Measurements from ENCODE around the gene CHST15. TPM values are rescaled to one million over a fixed set of nuclear protein-coding genes. Genes with fewer than 3 reads are reported as not detected.

Gene CHST15
- total RNA-seq, 1 experiment from 2014 or later = not detected

DNA sequence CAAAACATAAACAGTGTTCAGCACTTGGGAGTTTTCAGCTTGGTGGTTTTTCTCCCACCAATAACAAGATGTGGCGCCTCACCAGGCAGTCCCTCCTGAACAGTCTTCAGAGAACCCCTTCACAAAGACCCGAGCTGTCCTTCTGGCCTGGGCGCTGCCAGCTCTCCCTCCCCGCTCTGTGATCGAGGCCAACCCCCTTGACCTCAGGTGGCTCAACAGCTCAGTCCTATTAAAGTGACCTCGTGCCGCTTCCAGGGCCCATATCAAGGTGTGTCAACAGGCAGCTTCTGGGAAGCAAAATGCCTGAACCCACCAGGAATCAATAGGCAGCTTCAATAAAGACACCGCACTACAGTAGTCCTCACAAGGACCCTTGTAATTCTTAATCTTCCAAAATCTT is 63.3 kb downstream of the CHST15 start:
- no peak for DNase-seq (ENCODE audit: low spot score)

DNA sequence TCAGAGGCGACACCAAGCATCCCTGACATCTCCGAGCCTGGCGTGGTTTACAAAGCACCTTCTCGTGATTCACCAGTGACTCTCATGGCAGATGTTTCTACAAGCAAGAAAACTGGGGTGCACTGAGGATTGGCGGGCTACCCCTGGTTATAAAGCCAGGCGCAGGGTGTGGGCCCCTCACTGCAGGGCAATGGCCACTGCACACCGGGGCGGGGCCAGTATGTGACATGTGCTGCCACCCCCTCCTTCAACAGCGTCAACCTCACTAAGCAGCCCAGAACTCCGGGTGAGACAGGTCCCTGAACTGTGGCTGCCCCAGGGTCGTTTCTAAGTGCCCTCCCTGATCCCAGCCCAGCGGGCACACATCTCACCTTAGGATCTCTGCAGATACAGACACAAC is 63.8 kb downstream of the CHST15 start:
- no peak for DNase-seq (ENCODE audit: low spot score)

DNA sequence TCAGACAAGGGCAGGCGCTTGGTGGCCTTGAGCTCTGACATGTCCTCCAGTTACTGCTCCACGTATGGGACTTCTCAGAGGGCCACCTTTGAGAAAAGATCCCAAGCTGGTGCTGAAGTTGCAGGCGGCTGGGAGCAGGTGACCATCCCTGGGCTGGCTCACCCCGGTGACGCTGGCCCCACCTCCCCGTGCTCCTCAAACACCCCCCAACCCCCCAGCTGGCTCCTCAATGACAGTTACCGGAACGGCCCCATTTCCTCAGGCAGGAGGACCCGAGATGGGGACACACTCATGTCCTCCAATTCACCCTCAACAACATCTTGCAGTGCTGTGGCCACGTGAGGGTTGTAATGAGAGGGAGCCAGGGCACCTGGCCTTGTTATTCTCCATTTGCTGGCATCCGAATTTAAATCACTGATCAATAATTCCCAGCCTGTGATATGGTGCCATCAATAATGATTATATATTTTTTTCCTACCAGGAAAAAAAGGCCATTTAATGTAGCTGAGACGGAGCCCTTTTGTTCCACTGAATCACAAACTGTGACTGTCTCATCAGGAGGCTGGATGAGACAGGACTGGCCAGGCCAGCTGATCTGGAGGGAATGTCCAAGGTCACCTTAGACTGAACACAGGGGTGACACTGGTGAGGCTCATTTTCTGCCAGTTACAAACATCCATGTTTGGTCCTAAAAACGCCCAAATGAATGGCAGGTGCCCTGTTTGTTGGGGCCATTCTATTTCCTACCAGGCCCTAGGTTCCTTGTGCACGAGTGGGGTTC is 64.5 kb downstream of the CHST15 start:
- no peak for DNase-seq (ENCODE audit: low spot score)

DNA sequence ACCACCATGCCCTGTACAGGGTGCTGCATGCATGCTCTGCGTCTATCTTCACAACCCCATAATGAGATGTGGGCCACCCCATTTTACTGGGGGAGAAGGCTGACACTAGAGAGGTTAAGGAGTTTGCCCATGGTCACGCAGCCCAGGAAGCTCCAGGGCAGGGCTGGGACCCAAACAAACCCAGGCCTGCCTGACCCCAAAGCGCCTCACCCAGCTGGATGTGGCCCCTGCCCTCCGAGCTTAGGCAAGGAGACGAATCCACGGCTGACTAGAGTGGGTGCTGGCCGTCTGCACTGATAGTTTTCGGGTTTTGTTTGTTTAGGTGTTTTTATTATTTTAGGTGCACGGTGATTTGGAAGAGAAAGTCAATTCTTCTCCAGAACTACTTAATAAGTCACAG is 65.7 kb downstream of the CHST15 start:
- no peak for DNase-seq (ENCODE audit: low spot score)

DNA sequence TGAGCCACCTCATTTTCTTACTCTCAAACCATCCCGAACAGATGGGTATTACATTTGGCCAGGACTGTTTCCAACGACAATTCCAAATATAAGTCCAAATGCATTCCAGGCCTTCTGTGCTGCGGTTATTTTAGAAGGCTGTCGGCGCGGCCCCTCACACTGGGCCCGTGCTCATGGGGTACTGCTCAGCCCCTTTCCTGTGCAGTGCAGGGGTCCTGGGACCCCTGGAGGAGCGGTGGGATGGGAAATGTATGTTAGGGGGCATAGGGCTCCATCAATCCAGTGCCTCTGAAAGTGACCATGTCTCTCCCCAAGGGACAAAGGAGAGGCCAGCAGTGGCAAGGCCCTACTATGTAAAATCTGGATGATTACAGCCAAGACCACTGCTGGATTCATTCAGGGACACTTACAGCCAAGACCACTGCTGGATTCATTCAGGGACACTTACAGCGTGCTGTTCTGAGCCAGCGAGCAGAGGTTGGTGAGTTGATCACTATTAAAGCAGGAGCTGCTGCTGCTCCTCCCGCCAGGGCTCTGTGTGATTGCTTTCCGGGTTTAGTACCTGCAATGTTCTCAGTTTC is 66.3 kb downstream of the CHST15 start:
- DNase-seq (ENCODE audit: low spot score) = no peak

DNA sequence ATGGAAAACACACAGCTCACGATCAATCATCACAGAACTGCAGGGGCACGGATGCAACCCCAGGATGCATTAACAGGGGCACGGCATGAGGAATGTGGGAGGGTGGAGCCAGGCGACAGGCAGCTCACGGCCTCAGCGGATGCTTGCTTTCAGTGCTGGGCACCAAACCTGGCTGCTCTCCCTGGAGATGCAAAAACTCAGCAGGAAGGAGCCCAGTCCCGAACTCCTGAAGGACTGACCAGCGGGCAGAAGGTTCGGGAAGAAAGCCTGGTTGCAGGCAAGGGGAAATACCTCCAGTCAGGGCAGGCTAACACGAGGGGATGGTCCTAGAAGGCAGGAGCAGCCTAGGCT is 66.8 kb downstream of the CHST15 start:
- no peak for DNase-seq (ENCODE audit: low spot score)

DNA sequence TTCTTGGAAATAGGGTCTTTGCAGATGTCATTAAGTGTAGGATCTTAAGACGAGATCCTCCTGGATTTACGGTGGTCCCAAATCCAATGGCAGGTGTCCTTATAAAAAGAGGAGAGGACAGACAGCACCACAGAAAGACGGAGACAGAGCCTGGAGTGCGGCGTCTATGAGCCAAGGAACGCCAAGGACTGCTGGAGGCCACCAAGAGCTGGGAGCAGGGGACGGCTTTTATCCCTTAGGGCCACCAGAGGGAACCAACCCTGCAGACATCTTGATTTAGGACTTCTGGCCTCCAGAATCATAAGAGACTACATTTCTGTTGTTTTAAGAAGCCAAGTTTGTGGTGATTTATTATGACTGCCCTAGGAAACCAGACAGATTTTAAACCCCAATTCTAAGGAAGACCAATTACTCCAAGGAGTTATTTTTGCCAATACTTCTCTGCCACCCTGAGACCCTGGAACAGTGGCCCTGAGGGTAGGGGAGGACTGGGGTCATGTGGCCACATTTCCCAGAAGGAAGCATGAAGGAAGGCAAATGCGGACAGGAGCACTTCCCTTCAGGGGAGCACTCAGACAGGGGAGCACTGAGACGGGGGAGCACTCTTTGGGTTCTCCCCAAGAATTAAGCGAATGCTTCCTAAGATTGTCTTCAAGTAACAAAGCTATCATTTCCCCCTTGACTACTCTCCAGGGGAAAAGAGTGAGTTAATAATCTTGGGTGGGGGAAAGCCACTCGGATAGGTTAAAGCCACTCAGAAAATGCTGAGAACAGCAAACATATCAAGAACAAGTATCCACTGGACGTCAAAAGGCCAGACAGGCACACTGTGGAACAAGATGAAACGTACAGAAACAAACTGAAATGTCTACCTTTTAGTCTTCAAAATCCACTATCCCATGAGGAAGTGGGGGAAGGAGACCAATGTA is 67.5 kb downstream of the CHST15 start:
- peak; percentile 33 for DNase-seq (ENCODE audit: low spot score)

DNA sequence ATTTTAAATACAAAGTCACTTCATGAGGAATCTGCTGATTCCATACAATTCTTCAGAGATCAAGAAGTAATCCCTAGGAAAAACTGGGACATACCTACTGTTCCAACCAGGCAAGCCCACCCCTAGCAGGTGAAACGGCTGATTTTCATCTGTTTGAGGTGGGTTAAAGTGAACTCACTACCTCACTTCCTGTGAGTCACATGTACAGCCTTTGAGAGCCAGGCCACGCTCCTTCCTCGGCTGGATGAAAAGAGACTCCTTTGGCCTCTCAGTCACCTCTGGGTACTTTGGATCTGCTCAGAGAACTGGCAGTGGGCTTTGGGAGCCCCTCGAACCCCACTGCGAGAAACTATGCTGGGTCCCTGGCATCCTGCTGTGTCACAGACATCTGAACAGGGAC is 68.2 kb downstream of the CHST15 start:
- no peak for DNase-seq (ENCODE audit: low spot score)

DNA sequence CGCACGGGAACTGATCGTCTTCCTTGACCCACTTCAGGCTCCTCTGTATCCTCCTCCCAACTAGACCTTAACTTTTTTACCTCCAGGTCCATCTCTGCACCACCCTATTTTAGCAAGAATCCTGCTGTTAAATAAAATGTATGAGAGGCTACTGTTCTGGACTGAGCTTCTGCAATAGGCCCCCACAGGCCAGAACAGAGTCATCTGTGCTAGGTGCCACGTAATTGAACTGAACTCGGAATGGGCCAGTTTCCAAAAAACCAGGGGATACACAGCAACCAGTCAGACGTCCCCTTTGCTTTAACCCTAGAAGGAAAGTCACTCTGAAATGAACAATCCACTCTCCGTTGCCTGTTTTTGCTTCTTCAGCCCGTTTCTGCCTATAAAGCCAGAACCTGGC is 71.3 kb downstream of the CHST15 start:
- no peak for DNase-seq (ENCODE audit: low spot score)

DNA sequence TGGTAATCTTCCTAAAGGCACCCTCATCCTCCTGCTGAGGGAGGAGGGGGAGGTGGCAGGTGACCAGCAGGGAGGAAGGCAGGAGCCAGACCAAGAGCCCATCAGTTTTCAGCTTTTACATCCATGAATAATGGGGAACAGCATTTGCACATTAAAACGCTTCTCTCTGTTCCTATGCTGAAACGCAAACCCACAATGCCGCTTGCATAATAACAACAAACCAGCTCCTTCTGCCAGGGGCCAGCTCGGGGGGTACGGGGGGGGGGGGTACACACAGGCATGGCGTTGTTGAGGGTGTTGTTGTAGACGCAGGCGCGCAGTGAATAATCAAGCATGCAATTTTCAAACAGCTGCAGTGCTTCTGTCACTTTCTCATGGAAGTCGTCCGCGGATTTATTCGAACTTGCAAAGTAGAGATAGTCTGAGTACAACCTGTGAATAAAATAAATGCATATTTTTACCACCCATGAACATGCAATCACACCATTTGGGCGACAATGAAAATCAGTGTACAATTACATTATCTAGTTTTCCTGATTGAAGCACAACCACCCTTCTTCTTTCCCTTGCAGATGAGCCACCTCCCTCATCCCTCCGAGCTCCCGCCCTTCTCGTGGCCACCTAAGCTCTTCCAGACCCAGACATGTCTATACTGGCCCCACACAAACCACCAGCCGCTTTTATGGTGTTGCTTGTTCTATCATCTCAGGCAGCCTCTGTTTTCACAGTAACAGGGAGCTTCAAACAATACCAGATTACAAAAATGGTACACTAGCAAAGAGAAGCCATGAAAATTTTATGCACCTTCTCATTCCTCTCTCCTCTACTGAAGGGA is 72.2 kb downstream of the CHST15 start:
- no peak for DNase-seq (ENCODE audit: low spot score)

DNA sequence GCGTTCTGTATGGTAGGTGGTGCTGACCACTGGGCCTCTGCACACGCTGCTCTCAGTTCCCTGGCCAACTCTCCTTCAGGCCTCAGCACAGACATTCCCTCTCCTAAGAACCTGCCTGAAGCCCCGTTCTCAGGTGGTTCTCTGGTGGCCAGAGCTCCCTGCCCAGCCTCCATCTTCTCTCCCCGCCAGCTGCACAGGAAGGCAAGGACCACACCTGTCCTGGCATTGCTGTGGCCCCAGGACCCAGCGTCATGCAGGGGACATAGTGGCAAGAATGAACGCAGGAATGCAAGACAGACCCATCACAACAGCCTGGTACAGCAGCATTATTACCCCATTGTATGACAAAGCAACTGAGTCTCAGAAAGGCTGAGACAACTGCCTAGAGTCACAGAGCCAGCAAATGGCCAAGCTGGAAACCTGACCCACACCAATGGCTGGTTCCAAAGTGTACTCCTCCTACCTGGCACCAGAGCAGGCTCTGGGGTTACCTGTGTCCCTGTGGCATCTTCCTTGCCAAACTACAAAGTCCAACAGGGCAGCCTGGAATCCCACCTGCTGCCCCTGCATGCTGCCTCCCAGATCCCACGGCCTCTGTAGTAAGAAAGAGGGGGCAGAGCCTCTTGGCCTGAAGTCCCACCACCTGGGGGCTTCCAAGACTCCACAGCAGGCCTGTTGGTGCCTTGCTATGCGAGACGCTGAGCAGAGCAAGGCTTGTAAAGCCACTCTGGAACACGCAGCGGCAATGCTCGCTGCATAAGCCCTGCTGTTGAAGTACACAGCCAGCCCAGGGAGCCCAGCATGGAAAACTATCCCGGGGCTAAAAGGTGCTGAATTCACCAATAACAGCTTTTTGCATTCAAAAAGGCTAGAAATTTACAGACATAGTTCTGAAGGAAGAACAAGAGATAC is 73.3 kb downstream of the CHST15 start:
- DNase-seq (ENCODE audit: low spot score) = no peak

DNA sequence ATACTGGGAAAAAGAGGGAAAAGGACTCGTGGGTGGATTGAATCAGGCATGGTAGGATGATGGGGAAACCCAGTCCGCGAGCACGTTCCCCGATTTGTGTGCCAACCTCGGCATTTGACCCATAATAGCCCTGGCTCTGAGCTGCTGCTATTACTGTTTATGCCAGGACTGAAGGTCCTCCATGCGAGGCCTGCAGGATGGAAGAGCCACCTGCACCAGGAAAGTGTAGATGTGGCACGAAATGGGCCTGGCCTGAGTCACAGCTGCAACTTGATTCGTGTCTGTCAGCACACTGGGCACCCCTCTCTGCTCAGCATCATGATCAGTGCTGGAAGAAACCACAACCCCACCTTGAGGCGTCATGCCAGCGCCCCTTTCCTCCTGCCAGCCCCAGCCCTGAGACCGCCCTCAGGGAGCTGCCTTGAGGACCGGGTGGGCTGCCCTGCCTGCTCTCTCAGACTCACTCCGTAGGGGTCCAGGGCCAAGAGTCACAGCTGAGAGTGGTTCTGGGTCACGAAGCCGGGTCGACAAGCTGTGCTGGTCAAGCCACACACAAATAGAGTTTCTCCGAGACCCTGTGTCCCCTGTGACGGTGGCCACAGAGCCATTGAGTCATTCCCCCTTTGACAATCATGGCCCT is 74.4 kb downstream of the CHST15 start:
- no peak for DNase-seq (ENCODE audit: low spot score)

DNA sequence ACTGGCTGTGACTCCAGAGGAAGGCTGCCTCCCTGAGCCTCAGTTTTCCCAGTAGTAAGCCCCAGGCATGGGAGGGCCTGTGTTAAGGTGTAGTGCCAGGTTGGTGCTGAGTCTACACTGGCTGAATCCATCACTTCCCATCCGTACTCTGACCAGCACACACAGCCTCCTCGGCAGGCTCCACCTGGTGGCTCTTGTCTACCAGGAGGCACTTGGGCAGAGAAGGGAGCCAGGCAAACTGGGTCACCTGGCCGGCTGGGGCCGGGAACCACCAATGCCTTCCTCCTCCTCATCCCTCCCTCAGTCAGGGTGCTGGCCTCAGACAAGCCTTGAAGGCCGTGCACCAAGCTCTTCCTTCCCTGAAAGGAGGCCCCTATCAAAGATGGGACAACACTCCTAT is 75.7 kb downstream of the CHST15 start:
- no peak for DNase-seq (ENCODE audit: low spot score)

DNA sequence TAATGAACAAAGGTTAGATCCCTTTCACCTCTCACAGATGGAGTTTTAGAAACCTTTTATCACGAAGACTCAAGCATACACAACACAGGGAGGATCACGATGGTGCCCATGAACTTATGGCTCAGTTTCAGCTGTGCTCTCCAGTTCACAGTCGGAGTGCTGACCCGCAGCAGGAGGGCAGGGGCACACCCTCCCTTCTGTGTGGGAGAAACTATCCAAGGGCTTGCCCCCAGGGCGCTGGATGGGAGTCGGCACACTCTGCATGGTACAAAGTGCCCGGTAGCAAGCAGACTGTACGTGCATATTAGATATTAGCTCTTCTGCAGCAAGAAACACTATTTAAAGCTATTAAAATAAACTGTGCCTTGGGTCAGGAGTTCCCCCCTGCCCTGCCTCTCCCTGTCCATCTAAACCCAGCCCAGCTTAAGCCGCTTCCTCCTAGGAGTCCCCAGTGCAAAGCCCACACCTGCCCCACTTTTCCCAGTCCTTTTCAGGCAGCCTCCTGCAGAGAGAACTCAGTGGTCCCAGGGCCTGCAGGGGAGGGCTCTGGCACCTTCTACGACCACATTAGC is 76.5 kb downstream of the CHST15 start:
- DNase-seq (ENCODE audit: low spot score) = no peak

DNA sequence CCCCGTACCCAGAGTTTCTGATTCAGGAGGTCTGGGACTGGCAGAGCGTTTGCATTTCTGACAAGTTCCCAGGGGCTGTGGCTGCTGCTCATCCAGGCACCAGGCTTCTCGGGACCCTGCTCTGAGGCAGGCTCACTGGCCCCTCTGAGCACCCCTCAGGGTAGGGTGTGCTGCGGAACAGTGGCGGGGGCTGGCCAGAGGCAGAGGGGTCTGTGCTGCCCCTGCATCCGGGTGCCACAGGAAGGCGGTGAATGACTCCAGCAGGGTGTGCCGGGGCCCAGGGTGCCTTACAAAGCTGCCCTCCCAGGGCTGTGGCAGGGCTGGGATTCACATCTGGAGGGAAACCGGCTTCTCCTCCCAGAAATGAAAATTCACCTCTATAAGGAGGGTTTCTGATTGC is 77.4 kb downstream of the CHST15 start:
- DNase-seq (ENCODE audit: low spot score) = no peak

DNA sequence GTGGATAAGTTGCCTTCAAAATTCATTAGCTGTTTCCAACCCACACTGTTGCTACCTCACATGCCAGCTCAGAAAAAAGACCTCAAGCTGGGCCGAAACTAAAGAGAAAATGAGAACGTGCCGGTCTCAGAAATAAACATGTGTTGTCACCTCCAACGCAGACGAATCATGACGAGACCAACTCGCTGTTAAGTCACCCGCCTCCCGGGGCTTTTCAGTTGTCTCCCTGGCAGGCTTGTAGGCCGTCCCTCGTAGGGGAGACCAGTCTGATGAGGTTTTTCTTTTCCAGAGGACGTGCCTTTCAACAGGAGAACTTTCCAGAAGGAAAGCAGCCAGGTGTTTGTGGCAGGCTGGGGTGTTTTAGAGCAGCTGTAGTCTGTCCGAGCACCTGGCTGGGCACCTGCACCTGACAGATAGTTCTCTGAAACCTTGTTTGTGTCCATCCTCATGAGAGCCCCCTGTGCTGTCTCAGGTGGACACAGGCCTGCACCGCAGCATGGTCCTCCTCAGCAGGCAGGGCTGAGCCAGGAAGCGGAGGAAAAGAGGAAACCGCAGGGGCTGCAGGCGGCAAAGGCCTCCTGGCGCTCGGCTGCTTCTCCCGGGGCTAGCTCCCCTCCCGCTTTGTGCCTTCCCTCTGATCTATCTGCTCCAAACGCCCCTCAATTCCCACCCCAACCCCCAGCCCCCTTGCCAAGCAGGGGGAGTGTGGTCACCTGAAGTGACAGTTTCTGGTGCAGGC is 78.8 kb downstream of the CHST15 start:
- no peak for DNase-seq (ENCODE audit: low spot score)

DNA sequence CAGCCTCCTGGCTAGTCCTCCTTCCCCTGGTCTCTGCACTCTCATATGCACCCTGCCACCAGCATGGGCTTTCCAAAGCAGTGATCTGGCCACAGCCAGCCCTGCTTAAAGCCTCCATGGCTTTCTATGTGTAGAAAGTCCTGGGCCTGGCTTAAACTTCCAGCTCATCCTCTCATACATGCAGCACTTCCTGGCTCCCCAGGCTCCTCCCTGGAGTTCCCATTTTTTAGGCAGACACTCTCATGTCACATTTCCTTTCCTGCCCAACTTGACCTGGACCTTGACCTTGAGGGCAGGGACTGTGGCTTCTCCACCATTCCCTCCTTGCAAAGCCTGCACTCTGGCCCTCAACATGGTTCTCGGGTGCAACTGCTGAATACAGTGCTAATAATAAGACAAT is 79.5 kb downstream of the CHST15 start:
- DNase-seq (ENCODE audit: low spot score) = no peak

DNA sequence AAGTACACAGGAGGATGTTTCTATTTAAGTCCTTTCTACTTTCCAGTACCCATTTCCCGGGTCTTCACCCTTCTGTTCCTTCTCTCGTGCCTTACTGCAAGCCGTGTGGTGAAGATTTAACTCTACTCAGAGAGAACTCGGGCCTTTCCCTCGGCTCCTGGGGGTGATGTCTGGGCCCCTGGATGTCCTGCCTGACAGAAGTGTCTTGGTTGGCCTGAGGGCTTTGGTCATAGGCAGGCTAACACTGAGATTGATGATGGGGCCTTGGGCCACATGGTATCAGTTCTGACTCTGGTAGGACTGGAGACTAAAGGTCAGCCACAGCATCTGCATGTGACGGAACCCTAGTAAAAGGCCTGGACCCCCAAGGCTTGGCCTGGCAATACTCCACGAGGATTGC is 80.4 kb downstream of the CHST15 start:
- DNase-seq (ENCODE audit: low spot score) = no peak

DNA sequence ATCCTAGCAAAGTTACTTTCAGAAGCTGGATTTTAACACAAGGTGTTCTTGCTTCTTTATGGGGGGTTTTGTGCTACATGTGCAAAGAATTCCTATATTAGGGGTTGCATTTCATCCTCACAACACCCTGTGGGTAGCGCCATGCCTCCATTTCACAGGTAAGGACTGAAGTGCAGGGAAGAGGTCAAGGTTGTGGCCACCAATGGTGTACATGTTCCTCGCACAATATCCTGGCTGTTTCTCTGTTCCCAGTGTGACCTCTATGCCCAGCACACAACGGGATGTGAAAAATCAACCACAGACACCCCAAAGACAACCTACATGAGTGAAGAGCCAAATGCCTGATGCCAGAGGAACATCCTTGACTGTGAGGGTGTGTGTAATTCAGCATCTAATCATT is 80.8 kb downstream of the CHST15 start:
- DNase-seq (ENCODE audit: low spot score) = no peak
